ENCODE data around the gene MBP.

DNA sequence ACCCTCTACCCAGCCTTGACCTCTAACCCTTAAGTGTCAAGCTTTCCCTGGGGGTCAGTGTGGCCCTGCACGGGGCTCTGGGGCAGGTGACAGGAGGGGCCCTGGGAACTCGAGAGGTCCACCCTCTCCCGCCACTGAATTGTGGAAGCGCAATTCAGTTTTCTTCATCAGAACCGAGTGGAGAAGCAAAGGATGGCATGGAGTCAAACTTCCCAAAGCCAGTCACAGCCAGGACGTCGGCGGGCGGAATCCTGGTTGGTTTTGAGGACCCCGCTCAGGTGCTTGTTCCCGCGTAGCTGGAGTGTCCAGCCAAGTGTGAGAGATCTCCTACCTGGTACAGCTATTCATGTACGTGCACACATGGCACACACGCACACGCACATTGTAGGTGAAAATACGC, 62.0 kb downstream of the MBP start:
- TF ChIP-seq FOS (IDR thresholded peaks at IDR 0.05; ENCODE audit: borderline replicate concordance, insufficient read depth, low read length): no peak
- TF ChIP-seq, protein P1, sequence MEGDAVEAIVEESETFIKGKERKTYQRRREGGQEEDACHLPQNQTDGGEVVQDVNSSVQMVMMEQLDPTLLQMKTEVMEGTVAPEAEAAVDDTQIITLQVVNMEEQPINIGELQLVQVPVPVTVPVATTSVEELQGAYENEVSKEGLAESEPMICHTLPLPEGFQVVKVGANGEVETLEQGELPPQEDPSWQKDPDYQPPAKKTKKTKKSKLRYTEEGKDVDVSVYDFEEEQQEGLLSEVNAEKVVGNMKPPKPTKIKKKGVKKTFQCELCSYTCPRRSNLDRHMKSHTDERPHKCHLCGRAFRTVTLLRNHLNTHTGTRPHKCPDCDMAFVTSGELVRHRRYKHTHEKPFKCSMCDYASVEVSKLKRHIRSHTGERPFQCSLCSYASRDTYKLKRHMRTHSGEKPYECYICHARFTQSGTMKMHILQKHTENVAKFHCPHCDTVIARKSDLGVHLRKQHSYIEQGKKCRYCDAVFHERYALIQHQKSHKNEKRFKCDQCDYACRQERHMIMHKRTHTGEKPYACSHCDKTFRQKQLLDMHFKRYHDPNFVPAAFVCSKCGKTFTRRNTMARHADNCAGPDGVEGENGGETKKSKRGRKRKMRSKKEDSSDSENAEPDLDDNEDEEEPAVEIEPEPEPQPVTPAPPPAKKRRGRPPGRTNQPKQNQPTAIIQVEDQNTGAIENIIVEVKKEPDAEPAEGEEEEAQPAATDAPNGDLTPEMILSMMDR (IDR thresholded peaks at IDR 0.05; ENCODE audit: extremely low read depth in 1 of 2, insufficient read depth in 1 of 2, low read depth in 1 of 2, low read length in 2 of 2): no peak

Measured in endothelial cell of umbilical vein (primary cell).